CD4-positive, alpha-beta T cell treated with Interleukin-2 at 100 ng/mL for 4 hours (primary cell): ENCODE data around the gene PRKAG2.

Experiments
- DNase-seq: peaks from one replicate; pipeline ENCODE4 v3.0.0-alpha.2; 2020; ENCODE audit warnings: low spot score

Gene PRKAG2

DNA sequence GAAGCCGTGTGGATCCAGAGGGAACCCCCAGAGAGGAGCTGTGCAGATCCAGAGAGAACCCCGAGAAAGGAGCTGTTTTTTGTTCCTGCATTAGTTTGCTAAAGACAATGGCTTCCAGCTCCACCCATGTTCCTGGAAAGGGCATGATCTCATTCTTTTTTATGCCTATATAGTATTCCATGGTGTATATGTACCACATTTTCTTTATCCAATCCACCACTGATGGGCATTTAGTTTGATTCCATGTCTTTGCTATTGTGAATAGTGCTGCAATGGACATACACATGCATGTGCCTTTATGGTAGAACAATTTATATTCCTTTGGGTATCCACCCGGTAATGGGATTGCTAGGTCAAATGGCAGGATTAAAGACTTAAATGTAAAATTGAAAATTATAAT is 261.9 kb downstream of the PRKAG2 start:
- DNase-seq: no peak

DNA sequence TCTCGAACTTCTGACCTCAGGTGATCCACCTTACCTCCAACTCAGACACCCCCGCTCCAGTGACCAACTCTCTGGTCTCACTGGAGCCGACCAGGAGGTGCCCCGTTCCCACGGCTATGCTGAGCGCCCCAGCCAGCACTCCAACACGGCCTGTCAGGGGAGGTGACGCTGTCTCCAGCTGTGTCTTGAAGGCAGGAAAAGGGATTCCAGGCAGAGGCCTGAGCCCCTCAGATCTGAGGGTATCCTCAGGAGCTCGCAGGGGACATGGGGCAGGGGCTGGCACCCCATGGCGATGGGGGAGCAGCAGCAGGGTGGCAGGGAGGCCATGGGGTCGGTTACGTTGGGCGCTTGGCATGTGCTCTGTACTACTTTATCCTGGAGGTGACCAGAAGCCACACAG is 262.9 kb downstream of the PRKAG2 start:
- no peak for DNase-seq

- no peak for DNase-seq
These were observed 265.0 kb downstream of the PRKAG2 start for GRCh38 chr7:151611878-151612277.

DNA sequence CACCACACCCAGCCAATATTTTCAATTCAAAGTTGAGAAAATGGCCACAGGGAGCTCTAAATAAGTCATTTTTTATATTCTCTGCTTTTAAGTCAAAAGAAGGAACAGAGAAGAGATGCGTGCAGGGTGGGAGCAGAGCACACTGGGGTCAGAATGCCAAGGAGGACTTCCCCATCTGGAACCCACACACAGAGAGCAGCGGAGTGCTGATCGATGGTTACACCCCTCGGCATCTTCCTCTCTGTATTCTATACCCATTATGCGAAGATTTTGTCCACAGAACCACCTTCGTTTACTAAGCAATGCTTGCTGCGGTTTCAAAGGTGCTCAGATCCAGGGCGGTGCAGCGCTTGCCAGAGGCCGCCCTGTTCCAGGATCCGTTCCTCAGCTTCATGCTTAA is 265.9 kb downstream of the PRKAG2 start:
- DNase-seq: no peak

DNA sequence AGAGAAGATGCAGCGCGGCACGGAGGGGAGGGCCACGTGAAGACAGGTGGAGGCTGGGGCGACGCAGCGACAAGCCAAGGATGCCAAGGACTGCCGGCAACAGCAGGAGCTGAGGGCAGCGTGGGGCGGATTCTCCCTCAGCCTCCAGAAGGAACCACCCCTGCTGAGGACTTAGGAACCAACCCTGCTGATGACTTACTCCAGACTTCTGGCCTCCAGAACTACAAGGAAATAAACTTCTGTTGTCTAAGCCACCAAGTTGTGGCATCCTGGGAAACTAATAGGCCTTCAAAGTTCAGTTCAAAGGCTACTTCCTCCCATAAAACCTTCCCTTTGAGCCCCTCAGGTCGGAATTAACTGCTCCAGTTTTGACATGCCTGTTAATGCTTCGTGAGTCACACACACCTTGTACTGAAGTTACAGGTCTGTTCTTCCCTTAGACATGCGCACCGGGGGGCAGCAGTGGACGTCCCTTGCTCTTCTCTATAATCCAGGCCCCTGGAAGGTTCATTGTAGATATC is 268.8 kb downstream of the PRKAG2 start:
- no peak for DNase-seq

GRCh38 chr7:151607464-151607867 is 269.4 kb downstream of the PRKAG2 start:
- DNase-seq: no peak

- DNase-seq: no peak
These were observed 273.0 kb downstream of the PRKAG2 start for GRCh38 chr7:151603951-151604350.

GRCh38 chr7:151601521-151602305 is 275.2 kb downstream of the PRKAG2 start:
- no peak for DNase-seq

GRCh38 chr7:151600331-151600730 is 276.6 kb downstream of the PRKAG2 start:
- DNase-seq: no peak

GRCh38 chr7:151599401-151600227 is 277.3 kb downstream of the PRKAG2 start:
- no peak for DNase-seq

- DNase-seq: no peak
These were observed 279.1 kb downstream of the PRKAG2 start for GRCh38 chr7:151597541-151598444.

DNA sequence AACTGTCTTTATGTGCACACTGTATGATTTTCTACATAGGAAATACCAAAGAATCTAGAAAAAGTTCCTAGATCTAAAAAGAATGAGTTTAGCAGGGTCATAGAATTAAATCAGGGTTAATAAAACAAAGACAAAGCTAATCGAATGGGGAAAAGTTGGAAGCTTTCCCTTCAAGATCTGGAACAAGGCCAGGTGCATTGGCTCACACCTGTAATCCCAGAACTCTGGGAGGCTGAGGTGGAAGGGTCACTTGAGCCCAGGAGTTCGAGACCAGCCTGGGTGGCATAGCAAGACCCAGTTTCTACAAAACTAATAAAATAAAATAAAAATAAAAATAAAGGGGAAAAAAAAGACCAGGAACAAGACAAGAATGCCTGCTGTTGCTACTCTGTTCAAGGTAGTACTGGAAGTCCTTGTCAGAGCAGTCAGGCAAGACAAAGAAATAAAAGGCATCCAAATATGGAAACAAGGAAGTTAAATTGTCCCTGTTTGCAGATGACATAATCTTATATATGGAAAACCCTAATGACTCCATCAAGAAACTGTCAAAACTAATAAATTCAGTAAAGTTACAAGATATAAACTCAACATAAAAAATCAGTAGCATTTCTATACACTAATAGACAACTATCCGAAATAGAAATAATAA is 281.1 kb downstream of the PRKAG2 start:
- no peak for DNase-seq

- no peak for DNase-seq
These were observed 283.9 kb downstream of the PRKAG2 start for GRCh38 chr7:151592868-151593486.

- DNase-seq: no peak
These were observed 284.6 kb downstream of the PRKAG2 start for GRCh38 chr7:151592330-151592729.

GRCh38 chr7:151591866-151592265 is 285.0 kb downstream of the PRKAG2 start:
- no peak for DNase-seq

- no peak for DNase-seq
These were observed 285.8 kb downstream of the PRKAG2 start for GRCh38 chr7:151590850-151591771.

- no peak for DNase-seq
These were observed 286.7 kb downstream of the PRKAG2 start for GRCh38 chr7:151590071-151590849.

DNA sequence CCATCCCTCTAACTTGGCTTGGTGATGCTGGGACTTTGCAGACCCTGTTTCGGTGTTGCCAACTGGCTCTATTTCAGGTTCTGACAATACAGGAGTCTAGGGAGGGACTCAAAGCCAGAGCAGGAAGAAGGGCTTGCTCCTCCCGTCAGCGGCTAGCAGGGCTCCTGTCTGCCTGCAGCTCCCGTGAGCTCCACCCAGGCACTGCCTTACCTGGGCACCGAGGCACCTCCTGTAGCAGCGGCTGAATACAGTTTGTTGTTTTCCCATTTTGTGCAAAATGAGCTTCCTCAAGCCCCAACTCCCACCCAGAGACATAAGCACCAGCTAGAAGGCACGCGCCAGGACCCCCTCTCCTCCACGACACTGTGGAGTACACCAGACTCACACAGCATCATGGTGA is 287.9 kb downstream of the PRKAG2 start:
- DNase-seq: no peak
